HL-60/S4 treated with retinoic acid at 250 ng/mL for 4 days and 3 days (cell line): ENCODE measurements around the gene BAG5.
"Not testable (repeated sequence)": the region's sequence is repeated elsewhere in the genome, so short reads cannot be mapped to it uniquely, and the experiment has no call there.

Source experiments
- in situ Hi-C: fragments of 300-500 bp; cut with MboI; formaldehyde crosslinking; loops from 2 replicates; pipeline ENCODE4 v1.7.0; 2022; ENCODE audit warnings: low sequenced_read_pairs

BAG5 gene

GRCh38 chr14:103525430-103526246 is 36.8 kb downstream of the BAG5 start:
- in situ Hi-C loops, result not testable (repeated sequence)

DNA sequence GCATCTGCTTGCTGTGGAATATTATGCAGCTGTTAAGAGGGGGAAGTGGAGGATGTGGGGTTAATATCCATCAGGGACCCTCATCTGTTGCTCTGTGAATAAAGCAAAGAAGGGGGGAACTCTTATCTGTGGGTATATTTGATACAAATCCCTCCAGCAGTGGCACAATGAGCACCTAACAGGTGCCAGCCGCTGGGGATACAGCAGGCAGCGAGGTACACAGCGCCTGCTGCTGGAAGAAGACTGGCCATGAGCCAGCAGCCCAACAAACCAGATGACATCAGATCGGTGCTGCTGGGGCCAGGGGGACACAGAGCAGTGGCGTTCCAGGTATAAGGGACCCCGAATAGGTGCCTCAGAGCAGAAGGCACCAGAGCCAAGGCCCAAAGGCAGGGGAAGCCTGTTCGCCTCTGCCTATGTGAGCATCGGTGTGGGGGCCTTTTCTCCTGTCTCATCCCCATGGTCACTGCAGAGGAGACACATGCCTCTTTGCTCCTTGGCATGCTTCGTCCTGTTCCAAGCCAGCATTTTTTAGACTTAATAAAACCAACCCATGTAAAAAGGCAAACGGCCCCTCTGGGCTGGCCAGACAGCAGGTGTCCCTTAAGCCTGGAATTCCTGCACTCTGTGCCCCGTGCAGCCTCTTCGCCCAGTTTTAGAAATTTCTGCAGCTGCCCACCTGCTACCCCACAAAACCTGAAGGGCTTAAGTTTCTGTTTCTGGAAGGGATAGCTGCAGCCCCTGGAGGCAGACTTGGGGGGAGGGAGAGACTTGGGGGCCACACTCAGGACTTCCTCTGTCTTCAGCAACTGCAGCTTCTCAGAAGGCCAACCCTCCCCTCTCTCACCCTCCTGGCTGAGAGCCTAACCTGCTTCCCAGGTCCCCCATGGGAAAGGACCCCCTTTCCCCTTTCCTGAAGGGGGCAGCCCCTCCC is 38.2 kb downstream of the BAG5 start:
- in situ Hi-C loops, result no loop called here

DNA sequence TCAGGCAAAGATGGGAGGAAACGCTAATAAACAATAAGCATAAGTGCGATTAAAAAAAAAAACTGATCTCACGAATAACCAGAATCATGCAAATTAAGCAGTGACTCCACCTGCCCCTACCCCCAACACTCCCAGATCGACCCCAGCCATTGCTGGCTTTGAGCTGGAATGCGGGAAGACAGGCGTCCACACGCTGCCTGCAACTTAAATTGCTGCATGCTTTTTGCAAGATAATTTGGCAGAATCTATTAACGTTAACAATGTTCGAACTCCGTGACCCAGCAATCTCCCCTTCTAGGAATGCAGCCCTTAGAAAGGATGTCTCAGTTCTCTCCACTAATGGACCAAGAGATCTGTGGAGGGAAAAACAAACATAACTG is 38.9 kb downstream of the BAG5 start:
- in situ Hi-C loops, result no loop called here

- in situ Hi-C loops, result no loop called here
Measured at GRCh38 chr14:103522649-103523574, 39.5 kb downstream of the BAG5 start, which contains the start of gene CKB. CKB (minus strand) TSS chr14:103522830; CDS start chr14:103522493, 337 bp downstream.

- in situ Hi-C loops, result no loop called here
Measured at GRCh38 chr14:103521951-103522563, 40.4 kb downstream of the BAG5 start.

- in situ Hi-C loops, result no loop called here
Measured at GRCh38 chr14:103521438-103521950, 41.0 kb downstream of the BAG5 start.

GRCh38 chr14:103520657-103521437 is 41.6 kb downstream of the BAG5 start:
- in situ Hi-C loops, result no loop called here

DNA sequence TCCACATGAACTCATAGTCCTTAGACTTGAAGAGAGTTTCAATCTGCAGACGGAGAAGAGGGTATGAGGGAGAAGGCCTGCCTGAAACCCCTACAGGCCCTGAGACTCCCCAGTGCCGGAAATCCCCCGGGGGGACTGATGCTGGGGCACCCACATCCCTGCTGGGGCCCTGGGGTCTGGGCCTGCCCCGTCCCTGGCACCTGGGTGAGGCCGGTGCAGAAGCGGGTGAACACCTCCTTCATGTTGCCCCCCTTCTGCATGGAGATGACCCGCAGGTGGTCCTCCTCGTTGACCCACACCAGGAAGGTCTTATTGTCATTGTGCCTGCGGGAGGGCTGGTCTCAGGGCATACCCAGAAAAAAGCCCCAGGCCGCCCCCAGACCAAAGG is 42.2 kb downstream of the BAG5 start:
- in situ Hi-C loops, result no loop called here

GRCh38 chr14:103519837-103520212 is 42.6 kb downstream of the BAG5 start:
- in situ Hi-C loops, result no loop called here

DNA sequence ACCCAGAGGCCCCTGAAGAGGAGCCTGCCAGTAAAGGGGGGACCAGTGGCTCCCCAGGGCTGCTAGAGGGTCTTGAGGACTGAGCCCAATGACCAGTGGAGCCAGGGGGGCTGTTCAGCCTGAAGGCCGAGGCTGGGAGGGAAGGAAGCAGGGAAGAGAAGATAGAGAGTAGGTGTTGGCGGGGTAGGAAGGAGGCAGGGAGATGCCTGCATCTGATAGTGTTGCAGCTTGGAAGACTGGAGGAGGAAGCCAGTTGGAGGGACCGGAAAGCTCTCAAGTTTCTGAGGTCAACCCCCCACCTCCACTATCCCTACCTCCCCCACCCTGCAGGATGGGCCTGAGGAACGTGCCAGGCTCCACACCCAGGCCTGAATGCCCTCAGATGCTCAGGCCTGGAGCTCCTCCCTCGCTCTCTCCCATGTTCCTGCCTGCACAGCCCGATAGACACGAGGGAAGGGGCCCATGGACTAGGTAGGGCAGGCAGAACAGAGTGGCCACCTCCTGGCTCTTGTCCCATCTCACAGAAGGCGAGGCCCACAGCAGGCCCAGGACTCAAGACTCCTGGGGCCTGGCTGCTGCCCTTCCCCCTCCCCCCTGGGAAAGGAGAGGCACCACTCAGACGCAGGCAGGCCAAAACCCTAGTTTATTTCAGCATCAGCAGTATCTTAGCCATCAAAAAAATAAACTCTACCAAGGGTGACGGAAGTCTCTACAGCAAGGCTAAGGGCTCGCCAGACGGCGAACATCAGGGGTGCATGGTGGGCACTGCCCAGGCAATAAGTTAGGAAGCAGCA is 43.2 kb downstream of the BAG5 start:
- in situ Hi-C loops, result no loop called here

- in situ Hi-C loops, result no loop called here
Measured at GRCh38 chr14:103518422-103519042, 43.9 kb downstream of the BAG5 start.

DNA sequence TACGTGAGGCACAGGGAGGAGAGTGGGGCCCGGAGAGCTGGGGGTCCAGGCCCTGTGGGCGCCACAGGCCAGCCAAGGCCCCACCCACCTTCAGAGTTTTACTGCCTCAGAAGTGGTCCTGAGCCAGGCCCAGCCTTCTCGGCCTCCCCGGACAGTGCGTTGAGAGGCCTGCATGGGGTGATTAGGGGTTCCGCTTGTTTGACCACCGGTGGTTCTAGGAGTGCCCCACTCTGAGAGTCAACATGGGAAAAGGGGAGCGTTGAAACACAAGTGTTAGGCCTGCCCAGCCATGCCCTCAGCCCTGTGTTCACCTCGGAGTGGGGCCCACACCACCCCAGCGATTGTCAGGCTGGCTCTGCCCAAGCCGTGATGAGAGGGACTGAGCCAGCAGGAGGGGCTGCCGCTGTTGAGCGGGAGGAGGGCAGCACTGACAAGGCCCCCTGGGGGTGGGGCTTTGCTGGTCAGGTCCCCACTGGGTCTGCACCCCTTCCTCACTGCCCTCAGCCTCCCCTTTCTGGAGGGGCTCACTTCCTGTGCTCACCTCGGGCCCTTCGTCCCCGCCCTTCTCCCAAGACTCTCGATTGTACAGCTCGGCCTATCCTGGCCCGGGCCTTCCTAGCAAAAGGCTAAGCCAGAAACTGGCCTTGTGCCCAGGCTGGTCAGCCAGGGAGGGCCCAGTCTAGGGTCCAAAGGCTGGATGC is 44.6 kb downstream of the BAG5 start:
- in situ Hi-C loops, result no loop called here

DNA sequence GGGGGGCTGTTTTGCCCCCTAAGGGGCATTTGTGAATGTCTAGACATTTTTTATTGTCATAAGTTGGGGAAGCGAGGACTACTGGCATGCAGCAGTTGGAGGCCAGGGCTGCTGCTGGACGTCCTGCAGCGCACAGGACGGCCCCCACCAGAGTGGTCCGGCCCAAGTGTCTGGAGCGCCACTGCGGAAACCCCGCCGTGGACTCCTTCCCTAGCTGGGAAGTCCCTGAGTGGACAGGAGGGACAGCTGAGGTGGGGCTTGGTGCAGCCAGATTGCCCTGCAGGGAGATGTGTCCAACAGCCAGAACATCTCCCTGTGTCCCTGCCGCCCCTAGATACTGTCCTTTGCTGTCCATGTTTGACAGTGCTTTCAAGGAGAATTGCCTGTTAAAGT is 45.3 kb downstream of the BAG5 start:
- in situ Hi-C loops, result no loop called here

- in situ Hi-C loops, result no loop called here
Measured at GRCh38 chr14:103516426-103517173, 45.9 kb downstream of the BAG5 start.

GRCh38 chr14:103514596-103515421 is 47.6 kb downstream of the BAG5 start:
- in situ Hi-C loops, result no loop called here
